ENCODE data around the gene VSIG4. TPM values are rescaled to one million over a fixed set of nuclear protein-coding genes. Genes with fewer than 3 reads are reported as not detected.

VSIG4 gene
- total RNA-seq, 3 donors from 2014 or later, result 7.3 to 80.5 (median 79.9) TPM

GRCh38 chrX:66019974-66020373 lies 19.9 kb downstream of the VSIG4 start:
- no peaks in the 10 kb centered on the region for H3K9me3 ChIP-seq
- ATAC-seq (no peak), DNase-seq (no peak)
- no peak for TF ChIP-seq CTCF (IDR thresholded peaks at IDR 0.05)
- H3K4me1 ChIP-seq (ENCODE audit: low read depth), result no peaks in the 10 kb centered on the region
- no peaks in the 10 kb centered on the region for H3K36me3 ChIP-seq (ENCODE audit: low read depth)
- intact Hi-C loops (cut with DNase I, micrococcal nuclease), result no loop called here
- H3K4me3 ChIP-seq, result no peak overlapping the region

- DNase-seq (no peak), ATAC-seq (no peak)
- no peaks in the 10 kb centered on the region for H3K36me3 ChIP-seq (ENCODE audit: low read depth)
- intact Hi-C loops (cut with DNase I, micrococcal nuclease), result no loop called here
- TF ChIP-seq CTCF (IDR thresholded peaks at IDR 0.05), result no peak
- no peaks in the 10 kb centered on the region for H3K4me1 ChIP-seq (ENCODE audit: low read depth)
- no peaks in the 10 kb centered on the region for H3K9me3 ChIP-seq
- no peak overlapping the region for H3K4me3 ChIP-seq
These were observed 20.6 kb downstream of the VSIG4 start for GRCh38 chrX:66019310-66019652.

GRCh38 chrX:66018585-66019309 lies 21.1 kb downstream of the VSIG4 start:
- H3K4me3 ChIP-seq, result no peak overlapping the region
- DNase-seq, result no peak
- no peak for ATAC-seq
- intact Hi-C loops (cut with DNase I, micrococcal nuclease), result no loop called here
- H3K4me1 ChIP-seq (ENCODE audit: low read depth), result no peaks in the 10 kb centered on the region
- no peaks in the 10 kb centered on the region for H3K9me3 ChIP-seq
- TF ChIP-seq CTCF (IDR thresholded peaks at IDR 0.05), result no peak
- no peaks in the 10 kb centered on the region for H3K36me3 ChIP-seq (ENCODE audit: low read depth)

- Histone ChIP-seq H3K4me3 (no peak overlapping the region), H3K36me3 (ENCODE audit: low read depth) (no peaks in the 10 kb centered on the region), H3K9me3 (no peaks in the 10 kb centered on the region), H3K4me1 (ENCODE audit: low read depth) (no peaks in the 10 kb centered on the region)
- TF ChIP-seq CTCF (IDR thresholded peaks at IDR 0.05), result no peak
- intact Hi-C loops (cut with DNase I, micrococcal nuclease), result no loop called here
- peak; percentile 69 for ATAC-seq
- peak in 1 of 3 donors; percentile 28 for DNase-seq
These were observed 22.2 kb downstream of the VSIG4 start for GRCh38 chrX:66017659-66018170.

- Histone ChIP-seq H3K4me3 (no peak overlapping the region), H3K4me1 (ENCODE audit: low read depth) (no peaks in the 10 kb centered on the region), H3K9me3 (no peaks in the 10 kb centered on the region), H3K36me3 (ENCODE audit: low read depth) (no peaks in the 10 kb centered on the region)
- intact Hi-C loops (cut with DNase I, micrococcal nuclease), result no loop called here
- TF ChIP-seq CTCF (IDR thresholded peaks at IDR 0.05), result no peak
- DNase-seq (no peak), ATAC-seq (no peak)
These were observed 22.8 kb downstream of the VSIG4 start for GRCh38 chrX:66016905-66017658.

Data from mucosa of descending colon (tissue), 3 donors.